Measurements from ENCODE around the gene PLA2G3.
A peak's percentile ranks its signal among the peaks of the same experiment; 100 is the strongest.
"Not testable (repeated sequence)": the region's sequence is repeated elsewhere in the genome, so short reads cannot be mapped to it uniquely, and the experiment has no call there.

The PLA2G3 gene

DNA sequence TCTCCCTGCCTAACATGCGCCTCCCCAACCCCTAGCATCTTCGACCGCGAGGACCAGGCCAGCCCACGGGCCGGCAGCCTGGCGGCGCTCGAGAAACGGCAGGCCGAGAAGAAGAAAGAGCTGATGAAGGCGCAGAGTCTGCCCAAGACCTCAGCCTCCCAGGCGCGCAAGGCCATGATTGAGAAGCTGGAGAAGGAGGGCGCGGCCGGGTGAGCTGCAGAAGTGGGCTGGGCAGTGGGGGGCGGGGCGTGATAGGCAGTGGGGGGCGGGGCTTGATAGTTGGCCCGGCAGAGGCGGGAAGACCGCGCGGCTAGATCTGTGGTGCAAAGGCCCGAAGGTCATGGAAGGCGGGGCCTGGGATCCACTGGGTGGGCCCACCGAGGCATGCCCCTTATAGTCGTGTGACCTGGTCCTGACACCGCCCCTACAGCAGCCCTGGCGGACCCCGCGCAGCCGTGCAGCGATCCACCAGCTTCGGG is 41.6 kb downstream of the PLA2G3 start:
- DNase-seq, result no peak

DNA sequence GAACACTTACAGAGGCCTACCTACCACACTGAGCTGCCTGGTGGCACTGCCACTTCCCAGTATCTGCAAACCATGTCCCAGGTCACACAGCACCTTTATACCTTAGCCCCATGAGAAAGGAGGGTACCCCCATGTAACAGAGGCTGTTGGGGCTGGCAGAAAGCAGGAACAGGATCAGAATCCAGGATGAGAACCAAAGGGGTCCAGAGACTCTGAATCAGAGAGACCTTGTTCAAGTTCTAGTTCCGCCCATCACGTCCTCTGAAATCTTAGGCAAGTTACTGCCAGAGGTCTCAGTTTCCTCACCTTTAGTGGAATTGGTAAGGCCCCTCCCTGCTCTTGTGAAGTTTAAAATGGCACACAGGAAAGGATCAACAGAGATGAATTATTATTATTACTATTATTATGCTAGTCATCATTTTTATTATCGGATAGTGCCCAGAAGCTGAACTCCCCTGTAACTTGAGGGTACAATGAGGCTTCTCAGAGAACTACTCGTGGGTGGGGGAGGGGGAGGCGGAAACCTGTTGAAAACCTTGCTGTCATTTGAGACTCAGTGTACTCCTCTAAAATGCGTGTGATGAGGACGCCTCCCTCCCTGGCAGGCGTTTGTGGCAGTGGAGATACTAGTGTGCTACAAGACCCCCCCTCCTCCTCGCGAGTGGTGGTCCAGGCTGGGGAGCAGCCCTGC is 42.2 kb downstream of the PLA2G3 start:
- no peak for DNase-seq

DNA sequence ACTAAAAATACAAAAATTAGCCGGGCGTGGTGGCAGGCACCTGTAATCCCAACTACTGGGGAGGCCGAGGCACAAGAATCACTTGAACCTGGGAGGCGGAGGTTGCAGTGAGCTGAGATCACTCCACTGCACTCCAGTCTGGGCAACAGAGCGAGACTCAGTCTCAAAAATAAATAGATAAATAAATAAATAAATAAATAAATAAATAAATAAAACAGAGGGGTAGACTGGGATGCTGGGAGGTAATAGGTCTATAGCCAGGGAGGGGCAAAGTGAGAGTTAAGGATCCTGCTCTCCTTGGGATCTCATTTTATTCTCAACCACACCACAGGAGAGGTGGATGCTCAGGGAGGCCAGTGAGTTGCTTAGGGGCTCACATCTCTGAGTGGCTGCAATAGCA is 42.8 kb downstream of the PLA2G3 start:
- not testable (repeated sequence) for DNase-seq

DNA sequence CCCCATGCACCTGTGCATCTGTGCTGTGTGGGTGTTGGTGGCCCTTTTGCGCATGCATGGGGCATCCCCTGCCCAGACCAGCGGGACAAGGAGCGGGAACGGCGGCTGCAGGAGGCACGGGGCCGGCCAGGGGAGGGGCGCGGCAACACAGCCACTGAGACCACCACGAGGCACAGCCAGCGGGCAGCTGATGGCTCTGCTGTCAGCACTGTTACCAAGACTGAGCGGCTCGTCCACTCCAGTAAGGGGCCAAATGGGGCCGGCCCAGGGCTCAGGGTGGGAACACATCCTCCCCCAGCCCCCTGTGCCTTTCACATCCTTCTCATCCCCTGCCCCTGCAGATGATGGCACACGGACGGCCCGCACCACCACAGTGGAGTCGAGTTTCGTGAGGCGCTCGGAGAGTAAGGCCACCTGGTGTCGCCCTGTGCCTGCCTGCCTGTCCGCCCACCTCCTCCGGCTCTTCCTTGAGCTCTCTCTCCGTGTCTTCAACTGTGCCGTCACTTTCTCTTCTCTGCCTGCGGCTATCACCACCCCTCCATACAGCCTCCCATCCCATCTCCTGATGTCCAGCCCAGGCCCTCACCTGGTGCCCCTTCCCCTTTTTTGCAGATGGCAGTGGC is 43.5 kb downstream of the PLA2G3 start:
- DNase-seq, result no peak

DNA sequence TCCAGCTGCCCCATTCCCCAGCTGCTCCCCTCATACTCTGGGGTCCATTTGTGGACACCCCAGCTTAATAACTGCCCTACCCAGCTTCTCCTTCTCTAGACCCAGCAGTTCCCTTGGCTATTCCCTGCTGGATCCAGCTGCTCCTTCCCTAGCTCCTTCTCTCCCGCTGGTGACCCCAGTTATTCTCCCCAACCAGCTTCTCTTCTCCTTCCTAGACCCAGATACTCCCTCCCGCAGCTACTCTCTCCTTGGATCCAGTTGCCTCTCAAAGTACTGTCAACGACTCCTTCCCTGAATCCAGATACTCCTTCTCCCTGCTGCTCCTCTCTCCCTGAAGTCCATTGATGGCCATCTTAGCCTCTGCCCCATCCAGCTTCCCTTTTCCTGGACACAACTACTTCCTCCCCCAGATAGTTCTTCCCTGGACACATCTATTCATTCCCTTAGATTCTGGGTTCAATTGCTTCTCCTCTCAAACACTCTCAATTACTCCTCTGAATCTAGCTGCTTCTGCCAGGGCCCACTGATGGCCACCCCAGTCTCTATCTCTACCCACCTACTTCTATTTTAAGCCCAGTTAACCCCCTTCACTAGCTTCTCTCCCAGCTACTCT is 44.6 kb downstream of the PLA2G3 start:
- DNase-seq, result no peak

DNA sequence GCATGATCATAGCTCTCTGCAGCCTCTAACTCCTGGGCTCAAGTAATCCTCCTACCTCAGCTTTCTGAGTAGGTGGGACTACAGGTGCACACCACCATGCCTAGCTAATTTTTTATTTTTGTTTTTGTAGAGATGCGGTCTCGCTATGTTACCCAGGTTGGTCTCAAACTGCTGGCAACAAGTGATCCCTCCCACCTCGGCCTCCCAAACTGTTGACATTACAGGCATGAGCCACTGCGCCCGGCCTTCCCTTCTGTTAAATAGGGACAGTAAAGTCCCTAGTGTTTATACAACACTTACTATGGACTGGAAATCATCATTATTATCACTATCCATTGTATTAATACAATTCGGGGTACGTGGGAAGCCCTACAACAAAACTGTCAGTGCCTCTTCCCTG is 45.6 kb downstream of the PLA2G3 start:
- no peak for DNase-seq

DNA sequence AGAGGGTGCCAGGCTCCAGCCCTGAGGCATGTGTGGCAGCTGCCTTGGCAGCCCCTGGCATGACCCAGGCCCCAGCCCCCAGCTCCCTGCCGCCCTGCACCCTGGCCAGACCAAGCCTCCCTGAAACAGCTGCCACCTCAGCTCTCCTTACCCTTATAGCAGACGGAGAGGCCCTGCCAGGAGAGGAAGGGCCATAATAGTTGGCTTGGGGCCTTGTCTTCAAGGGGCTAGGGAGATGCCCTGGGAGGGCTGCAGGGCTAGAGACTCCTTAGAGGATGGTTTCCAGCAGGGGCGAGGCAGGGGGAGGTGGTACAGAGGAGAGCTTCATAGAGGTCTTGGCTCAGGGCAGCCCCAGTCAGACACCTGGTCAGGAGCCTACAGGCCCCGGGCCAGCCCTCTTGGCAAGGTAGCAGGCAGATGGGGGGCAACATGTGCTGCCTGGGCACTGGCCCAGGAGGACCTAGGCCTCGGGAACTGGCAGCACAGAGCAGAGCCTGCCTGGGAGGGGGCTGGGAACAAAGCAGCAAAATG is 46.2 kb downstream of the PLA2G3 start:
- peak; percentile 72 for DNase-seq

DNA sequence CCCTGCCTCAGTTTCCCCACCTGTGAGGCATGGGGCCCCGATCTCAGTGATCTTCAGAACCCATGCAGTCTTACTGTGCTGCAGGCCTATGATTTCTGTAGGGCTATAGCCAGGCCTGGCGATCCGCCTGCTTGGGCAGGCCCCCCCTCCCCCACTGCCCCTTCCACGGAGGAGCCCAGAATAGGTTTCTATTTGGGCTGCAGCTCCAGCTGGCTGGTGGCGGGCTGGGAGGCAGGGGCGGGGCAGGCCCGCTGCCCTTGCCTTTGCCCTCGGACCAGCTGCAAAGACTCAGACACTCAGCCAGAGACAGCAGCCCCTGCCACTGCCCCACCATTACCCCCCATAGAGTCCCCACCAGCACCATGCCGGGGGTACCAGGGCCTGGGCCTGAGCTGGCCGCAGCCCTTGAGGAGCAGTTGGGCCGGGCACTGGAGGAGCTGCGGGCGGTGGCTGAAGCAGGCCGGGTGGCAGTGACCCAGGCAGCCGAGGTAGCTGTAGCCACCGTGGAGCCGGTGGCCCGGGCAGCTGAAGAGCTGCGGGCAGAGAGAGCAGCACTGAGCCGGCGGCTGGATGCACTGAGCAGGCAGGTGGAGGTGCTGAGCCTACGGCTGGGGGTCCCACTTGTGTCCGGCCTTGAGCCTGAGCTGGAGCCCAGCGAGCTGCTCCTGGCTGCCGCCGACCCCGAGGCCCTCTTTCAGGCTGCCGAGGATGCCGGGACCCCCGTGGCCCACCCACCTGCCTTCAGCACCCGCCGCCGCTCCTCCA is 47.0 kb downstream of the PLA2G3 start:
- no peak for DNase-seq

DNA sequence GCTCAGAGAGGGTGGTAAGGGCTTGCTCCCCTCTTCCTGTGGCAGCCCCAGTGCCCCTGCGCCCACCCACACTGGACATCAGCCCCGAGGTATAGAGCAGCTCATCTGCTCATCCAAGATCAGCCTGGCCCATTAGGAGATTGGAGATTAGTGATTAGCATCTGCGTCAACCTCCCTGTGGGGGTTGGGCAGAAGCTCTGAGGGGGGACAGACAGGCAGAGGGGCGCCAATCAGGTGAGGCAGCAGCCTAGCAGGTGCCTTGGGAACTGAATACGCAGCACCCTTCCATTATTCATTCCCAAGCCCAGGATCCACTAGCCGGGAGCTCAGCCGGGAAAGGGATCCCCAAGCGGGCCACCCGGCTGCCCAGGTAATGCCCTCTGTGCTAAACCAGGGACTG is 48.1 kb downstream of the PLA2G3 start:
- no peak for DNase-seq

DNA sequence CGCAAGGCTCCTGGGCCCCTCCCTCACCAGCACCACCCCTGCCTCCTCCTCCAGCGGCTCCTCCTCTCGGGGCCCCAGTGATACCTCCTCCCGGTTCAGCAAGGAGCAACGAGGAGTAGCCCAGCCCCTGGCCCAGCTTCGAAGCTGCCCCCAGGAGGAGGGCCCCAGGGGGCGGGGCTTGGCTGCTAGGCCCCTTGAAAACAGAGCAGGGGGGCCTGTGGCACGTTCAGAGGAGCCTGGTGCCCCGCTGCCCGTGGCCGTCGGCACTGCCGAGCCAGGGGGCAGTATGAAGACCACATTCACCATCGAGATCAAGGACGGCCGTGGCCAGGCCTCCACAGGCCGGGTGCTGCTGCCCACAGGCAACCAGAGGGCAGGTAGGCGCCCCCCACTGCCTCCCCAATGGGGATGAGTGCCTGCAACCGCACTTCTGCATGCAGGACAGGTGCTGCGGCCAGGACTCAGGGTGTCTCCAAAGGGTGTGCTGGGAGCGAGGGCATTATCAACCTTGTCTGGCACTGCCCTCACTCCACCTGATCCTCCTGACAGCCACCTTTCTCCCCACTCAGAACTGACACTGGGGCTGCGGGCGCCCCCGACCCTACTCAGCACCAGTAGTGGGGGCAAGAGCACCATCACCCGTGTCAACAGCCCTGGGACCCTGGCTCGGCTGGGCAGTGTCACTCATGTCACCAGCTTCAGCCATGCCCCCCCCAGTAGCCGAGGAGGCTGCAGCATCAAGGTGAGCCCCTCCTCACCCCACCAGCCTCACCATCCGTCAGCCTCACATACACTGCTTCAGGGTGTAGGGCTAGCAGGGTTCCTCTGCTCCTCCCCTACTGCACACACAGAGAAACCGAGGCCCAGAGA is 49.0 kb downstream of the PLA2G3 start:
- DNase-seq, result no peak

DNA sequence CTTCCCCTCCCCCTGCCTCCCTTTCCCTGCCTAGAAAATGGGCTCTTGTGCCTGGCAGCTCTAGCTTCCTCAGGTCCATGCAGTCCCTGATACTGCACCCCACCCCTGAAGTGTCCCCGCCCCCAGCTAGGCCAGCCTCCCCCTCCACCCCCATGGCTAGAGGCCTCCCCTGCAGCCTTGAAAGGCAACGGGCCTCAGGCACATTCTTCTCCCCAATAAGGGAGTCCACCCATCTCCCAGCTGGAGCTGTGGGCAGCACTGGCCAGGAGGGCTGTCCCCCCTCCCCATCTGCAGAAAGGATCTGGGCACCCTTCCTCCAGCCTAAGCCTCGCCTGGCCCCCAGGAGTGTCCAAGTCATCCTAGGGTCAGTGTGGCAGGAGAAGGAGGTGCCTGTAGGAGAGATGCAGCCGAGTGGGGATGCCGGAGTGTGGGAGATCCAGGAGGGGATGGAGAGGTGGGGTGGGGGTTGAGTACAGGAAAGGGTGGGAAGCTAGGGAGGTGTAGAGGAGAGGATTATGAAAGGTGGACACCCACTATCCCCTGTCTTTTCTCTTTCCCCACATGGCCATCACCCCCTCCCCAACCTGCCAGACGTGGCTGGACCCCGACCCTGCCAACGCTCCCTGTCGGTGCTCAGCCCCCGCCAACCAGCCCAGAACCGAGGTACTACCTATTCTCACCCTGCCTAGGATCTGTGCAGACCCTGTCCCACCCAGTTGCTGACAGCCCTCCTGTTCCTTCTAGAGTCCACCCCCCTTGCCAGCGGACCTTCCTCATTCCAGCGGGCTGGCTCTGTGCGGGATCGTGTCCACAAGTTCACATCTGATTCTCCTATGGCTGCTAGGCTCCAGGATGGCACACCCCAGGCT is 49.9 kb downstream of the PLA2G3 start:
- DNase-seq, result no peak

DNA sequence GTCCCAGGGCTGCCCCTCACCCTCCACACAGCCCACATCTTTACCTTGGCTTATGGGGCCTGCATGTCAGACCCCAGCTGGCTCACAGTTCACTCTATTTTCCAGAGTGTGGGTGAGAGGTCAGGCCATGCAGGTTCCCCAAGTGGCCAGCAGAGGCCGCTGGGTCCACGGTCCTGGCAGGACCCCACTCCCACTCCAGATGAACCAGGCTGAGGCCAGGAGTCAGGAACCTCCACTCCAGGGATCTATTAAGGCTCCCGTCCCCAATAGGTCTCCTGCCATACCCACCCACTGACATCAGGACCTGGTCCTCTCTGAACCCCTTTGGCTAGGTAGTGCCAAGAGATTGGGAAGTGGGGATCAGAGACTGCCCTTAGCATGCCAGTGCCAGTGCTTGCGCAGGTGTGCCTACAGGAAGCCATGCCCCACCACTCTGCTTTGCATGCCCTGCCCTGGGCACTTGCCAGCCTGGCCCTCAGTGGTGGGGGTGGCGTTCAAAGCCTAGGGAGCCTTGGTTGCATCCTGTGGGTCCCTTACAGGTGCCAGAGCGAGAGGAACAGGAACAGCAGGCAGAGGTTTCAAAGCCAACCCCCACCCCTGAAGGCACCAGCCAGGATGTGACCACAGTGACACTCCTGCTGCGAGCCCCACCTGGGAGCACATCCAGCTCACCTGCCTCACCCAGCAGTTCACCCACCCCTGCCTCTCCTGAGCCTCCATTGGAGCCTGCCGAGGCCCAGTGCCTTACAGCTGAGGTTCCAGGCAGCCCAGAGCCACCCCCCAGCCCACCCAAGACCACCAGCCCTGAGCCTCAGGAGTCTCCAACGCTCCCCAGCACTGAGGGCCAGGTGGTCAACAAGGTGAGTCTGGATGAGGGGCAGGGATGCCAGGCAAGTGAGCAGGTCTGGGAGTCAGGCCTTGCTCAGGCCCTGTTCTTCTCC is 50.9 kb downstream of the PLA2G3 start:
- peak; percentile 20 for DNase-seq

DNA sequence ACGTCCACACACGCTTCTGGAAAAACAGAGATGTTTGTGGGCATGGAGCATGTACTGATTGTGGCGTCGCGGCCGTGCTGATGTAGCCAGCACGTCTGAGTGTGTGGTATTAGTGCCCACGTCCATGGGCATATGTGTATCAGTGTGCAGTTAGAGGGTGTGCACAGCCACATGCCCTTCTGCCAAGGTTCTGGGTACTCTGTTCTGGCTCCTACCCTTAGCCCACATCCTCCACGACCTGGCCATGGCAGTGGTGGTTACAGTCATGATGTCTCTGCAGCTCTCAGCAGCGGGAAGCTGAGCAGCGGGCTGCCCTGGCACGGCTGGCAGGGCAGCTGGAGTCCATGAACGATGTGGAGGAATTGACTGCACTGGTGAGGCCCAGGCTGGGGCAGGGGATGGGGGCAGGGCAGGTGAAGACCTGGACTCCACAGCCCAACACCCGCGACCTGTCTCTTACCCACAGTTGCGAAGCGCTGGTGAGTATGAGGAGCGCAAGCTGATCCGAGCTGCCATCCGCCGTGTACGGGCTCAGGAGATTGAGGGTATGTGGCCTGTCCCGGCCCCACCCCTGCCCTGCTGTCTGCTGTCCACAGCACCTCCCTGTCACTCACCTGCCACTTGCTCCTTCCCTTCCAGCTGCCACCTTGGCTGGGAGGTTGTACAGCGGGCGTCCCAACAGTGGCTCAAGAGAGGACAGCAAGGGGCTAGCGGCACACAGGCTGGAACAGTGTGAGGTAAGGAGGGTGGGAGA is 51.9 kb downstream of the PLA2G3 start:
- DNase-seq, result no peak

DNA sequence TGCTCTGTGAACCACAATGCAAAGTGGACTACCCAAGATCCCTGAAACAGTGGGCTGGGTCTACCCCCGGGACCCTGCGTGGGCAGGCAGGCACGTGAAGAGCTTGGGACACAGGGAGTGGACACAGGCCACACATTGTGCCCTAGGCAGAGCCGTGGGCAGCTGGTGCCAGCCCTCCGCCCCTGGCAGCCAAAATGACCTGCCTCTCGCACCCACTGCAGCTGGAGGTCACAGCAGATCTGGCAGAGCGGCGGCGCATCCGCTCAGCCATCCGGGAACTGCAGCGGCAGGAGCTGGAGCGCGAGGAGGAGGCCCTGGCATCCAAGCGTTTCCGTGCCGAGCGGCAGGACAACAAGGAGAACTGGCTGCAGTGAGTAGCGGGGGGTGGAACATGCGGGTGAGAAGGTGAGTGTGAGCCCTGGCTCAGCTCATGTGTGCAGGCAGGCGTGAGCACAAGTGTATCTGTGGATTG is 52.5 kb downstream of the PLA2G3 start:
- DNase-seq, result no peak

DNA sequence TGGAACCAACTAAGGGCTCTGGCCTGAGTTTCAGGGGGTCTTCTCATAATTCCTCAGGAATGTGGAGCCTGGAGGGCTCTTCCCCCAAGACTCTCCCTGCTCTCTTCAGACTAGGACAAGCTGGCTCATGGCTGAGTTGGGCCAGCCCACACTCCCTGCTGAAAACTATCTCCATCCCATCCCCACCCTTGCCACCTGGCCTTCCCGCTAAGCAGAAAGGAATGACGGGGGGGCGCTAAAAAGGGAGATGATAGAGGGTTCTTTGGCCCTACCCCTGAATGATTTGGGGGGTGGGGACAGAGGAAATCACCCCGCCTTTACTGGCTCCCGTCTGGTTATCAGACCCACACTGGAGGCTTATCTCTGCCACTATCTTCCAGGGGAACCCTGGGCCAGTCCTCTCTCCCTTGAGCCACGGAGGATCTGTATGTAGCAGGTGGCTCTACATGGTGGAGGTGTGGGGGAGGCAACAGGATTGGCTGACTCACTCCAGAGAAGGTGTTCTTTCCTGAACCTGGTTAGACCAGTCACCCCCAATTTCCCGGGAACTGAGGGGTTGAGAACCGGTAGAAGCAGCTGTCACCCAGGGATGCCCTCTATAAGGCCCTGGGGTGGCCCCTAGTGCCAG is 53.5 kb downstream of the PLA2G3 start:
- DNase-seq, result no peak

DNA sequence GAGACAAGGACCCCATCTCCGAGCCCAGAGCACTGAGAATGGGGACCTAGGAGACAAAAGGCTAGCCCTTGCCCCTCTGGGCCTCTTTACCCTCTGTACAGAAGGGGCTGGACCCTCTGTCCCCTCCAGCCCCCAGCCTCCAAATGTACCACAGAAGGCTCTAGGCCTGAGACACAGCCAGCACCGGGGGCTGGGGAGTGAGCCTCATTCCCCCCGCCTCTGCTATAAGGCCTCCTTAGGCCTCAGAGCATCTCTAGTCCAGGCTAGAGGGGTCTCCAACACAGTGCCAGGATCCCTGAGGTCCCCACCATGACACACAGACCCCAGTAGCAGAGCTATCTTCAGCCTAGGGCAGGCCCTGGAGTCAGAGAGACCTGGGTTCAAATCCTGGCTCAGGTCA is 54.4 kb downstream of the PLA2G3 start:
- DNase-seq, result no peak

DNA sequence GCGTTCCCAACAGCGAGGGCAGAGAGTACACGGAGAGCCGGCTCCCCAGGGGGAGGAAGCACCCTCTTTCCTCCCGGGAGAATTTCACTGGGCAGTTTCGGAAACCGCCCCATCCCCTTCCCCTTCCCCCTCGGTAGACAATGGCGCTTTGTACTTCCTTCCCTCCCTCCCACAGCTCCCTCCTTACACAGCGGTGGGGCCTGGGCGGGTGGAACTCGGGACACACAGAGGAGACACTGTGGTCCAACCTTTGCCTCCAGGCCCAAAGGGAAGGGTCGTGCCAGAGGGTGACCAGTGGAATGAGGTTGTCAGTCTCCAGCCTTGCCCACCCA is 54.8 kb downstream of the PLA2G3 start:
- DNase-seq, result no peak

DNA sequence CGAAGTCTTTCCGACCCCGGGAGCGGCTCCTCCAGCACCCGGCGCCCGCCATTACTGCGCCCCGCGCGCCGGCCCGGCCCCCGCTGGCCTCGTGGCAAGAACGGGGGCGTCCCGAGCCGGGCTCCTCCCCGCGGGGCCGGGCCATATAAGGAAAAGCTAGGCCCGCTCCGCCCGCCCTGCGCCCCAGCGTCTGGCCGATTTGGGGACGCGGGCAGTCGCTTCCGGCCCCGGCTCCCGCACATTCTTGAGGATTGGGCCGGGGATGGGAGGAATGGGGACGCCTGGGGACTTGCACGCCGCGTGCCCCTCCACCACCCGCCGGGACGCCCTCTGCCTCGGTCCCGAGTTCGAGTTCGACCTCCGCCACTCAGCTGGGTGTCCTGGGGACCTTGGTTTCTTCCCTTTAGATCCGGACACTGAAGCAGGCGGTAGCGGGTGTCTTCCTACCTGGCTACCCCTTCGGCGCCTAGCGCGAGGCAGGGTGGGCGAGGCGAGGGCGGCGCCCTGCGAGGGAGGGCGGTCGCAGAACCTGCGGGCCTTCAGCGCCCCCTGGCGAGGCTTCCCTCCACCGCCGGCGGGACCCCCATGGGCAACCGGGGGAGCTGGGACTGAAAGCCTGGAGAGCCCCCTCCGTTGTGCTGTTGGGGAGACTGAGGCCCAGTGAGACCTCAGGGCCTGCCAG is 55.4 kb downstream of the PLA2G3 start:
- DNase-seq, result no peak
